Endothelial cell of hepatic sinusoid (primary cell): ENCODE measurements around the gene COTL1.

Experiments
- in situ Hi-C: cut with HindIII; loops from 2 replicates; pipeline ENCODE4 v1.10.0; 2017; ENCODE audit warnings: low sequenced_read_pairs

Gene COTL1, protein sequence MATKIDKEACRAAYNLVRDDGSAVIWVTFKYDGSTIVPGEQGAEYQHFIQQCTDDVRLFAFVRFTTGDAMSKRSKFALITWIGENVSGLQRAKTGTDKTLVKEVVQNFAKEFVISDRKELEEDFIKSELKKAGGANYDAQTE

DNA sequence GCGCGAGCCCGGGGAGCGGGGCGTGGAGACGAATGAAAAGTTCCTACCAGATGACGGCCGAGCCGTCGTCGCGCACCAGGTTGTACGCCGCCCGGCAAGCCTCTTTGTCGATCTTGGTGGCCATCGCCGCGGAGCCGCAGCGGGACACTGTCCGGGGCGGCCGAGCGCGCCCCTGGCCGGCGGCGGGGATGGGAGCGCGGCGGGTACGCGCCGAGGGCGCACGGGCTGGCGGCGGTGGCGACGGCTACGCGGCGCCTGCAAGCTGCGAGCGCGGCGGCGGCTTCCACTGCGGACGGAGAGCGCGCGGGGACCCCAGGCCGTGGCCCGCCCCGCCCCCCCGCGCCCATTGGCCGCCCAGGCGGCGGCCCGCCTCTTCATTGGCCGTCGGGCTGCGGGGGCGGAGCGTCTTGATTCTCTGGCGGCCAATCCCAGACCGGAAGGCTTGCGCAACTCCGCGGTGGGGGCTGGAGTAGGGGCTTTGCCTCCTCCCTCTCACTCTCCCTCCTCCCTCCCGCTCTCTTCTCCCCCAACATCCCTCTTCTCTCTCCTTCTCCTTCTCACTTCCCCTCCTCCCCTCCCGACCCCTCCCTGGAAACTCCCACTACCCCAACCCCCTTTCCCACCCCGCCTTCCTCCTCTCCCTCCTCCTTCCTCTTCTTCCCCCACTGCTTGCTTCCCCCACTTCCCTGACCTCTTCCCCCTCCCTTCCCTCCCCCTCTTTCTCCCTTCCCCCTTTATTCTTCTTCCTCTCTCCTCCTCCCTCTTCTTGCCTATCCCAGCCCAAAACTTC lies at the start of gene COTL1:
COTL1 (minus strand) TSS at position 288 of the 790 bp plus-strand sequence; CDS start at position 124, 164 bp downstream.
- in situ Hi-C loops, result loop anchor here (5.0 kb wide), 1 partner anchor 81 kb away; no protein-coding TSS in a partner anchor

DNA sequence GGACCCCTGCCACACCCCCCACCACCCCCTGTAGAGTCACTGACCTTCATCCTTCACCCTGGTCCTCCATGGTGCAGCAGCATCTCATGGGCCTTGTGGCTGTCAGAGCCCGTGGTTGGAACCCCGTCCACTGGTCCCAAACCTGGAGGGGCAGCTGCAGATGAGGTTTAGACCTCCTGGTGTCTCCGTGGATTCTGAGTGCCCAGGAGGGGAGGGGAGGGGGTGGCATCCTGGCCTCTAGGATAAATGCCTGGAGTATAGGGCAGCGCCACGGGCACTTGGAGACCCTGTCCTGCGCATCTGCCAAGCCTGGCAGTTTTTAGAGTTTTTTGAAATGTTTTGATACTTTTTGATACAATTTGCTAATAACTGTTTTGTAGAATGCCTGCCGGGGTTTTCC lies 48.0 kb upstream of the COTL1 start:
- in situ Hi-C loops, result no loop called here

DNA sequence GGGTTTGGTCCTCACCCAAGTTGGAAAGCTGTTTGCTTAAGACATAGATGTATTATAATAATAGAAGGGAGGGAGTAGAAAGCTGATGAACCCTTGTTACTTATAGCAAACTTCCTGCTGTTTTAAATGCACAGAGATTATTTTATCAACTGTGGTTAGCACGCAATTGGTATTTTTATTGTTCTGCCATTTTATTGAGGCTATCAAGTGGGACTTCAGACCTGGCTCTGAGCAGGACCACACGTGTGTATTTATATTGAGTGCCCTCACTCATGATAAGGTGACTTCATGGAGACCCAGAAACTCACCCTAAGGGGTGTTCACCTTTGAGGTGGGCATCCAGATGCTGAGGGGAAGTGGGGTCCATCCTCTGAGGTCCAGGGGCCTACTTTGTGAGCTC lies 47.5 kb upstream of the COTL1 start:
- in situ Hi-C loops, result no loop called here

DNA sequence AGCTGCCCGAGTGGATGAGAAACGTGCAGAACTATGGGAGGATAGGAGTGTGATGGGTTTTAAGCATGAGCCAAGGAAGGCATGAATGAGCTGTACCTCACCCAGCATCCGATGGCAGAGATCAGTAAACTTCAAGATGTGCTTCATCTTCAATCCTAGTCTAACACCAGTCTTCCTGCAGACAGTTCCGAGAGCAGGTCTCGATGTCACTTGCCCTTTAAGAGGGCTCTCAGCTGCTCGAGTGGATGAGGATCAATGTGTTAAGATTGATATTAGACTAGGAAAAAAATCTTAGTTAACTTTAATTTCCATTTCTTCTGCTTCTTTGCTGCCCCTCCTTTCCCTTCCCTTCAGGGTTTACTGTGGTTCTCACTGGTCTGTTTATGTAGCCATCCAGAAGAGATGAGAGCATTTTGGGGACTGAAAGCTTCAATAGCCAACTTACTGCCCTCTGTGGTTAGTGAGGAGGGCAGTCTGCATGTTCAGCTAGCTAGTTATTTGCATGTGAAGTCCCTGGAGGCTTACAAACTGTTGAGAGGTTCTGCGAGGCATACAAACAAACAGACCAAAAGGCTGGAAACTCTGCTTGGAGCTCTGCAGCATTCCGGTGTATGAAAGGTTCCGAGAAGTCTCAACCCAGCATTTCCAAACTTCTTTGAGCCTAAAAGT lies 45.7 kb upstream of the COTL1 start:
- in situ Hi-C loops, result loop anchor here (5.0 kb wide), 1 partner anchor 39 kb away; no protein-coding TSS in a partner anchor

DNA sequence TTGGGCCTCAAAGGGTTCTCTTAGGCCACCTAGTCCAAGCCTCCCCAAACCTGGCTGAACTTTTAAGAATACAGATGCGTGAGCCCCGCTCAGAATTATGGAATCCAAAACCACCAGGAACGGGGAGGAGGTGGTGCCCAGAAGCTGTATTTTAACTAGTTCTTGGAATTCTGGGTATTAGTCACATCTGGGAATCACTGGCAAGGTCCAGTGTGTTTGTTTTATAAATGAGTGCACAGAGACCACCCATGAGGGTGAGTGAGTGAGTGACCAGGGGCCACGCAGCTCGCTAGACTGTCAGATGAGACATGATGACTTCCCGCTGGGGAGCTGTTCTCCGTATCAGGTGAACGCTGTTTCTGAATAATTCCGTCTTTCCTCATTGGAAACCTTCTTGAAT lies 44.6 kb upstream of the COTL1 start:
- in situ Hi-C loops, result loop anchor here (5.0 kb wide), 1 partner anchor 40 kb away; no protein-coding TSS in a partner anchor

DNA sequence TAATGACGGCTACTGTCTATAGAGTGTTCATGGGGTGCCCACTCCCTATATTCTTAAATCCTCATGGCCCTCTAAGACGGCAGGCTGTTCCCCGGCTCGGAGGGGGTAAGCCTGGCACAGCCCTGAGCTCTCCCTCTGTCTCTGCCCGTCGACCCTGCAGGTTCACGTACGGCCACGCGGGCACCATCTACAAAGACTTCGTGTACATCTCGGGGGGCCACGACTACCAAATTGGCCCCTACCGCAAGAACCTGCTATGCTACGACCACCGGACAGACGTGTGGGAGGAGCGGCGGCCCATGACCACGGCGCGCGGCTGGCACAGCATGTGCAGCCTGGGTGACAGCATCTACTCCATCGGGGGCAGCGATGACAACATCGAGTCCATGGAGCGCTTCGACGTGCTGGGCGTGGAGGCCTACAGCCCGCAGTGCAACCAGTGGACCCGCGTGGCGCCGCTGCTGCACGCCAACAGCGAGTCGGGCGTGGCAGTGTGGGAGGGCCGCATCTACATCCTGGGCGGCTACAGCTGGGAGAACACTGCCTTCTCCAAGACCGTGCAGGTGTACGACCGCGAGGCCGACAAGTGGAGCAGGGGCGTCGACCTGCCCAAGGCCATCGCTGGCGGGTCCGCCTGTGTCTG lies 43.7 kb upstream of the COTL1 start:
- in situ Hi-C loops, result loop anchor here (5.0 kb wide), 1 partner anchor 41 kb away; no protein-coding TSS in a partner anchor

DNA sequence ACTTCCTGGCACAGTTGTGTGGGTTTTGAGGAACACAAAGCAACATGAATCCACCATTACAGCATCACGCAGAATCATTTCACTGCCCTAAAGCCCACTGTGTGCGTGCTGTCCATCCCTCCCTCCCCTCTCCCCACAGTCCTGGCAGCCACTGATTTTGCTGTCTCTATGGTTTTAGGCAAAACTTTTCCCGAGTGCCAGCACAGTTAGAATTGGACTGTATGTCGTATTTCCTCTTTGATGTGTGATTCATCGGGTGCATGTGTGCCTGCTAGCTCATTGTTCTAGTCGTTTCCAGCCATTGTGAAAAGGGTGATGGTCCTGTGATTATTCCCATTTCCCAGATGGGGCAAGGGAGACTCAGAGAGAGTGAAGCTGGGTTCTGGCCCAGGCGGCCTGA lies 43.1 kb upstream of the COTL1 start:
- in situ Hi-C loops, result loop anchor here (5.0 kb wide), 1 partner anchor 41 kb away; no protein-coding TSS in a partner anchor

DNA sequence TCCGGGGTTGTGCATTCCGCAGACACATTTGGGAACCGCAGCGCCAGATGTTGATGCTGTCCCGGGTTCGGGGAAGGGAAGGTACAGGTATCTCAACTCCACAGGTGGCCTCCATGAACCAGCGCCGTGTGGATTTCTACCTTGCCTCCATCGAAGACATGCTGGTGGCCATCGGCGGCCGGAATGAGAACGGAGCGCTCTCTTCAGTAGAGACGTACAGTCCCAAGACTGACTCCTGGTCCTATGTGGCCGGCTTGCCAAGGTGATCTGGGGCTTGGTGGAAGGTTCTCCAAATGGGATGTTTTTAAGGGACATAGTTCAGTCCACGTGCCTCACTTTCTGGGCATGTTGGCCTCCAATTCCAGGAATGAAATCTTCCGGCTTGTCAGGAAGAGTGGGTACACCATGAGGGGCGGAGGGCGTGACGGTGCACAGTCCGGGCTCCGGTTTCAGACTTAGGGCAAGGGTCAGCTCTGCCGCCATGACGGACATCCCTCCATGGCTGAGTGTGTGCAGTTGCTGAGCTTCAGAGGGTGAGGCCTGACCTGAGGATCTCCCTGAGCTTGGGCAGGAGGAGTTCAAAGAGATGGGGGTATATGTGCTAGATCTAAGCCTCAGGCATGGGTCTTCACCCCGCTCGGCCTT lies 41.9 kb upstream of the COTL1 start:
- in situ Hi-C loops, result loop anchor here (5.0 kb wide), 1 partner anchor 43 kb away; no protein-coding TSS in a partner anchor

DNA sequence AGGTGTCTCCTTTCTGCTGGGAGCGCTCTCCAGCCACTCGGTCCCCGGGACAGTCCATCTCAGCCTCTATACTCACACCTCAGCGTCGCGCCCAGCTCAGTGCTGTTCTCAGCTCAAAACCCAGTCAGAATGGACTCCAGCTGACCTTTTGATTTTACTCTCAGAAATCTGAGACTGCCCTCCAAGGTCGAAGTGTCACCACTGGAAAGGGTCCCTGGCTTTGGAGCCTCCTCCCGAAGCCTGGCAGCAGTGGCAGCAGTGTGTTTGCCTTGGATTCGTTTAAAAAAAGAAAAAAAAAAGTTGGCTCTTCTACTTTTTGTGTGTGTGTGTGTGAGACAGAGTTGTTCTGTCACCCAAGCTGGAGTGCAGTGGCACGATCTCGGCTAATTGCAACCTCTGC lies 40.8 kb upstream of the COTL1 start:
- in situ Hi-C loops, result no loop called here

DNA sequence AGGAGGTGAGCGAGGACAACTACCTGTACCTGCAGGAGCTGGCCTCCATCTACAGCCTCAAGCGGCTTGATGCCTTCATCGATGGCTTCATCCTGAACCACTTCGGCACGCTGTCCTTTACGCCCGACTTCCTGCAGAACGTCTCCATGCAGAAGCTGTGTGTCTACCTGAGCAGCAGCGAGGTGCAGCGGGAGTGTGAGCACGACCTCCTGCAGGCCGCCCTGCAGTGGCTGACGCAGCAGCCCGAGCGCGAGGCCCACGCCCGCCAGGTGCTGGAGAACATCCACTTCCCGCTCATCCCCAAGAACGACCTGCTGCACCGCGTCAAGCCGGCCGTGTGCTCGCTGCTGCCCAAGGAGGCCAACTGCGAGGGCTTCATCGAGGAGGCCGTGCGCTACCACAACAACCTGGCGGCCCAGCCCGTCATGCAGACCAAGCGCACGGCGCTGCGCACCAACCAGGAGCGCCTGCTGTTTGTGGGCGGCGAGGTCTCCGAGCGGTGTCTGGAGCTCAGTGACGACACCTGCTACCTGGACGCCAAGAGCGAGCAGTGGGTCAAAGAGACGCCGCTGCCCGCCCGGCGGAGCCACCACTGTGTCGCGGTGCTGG lies 39.5 kb upstream of the COTL1 start:
- in situ Hi-C loops, result no loop called here

DNA sequence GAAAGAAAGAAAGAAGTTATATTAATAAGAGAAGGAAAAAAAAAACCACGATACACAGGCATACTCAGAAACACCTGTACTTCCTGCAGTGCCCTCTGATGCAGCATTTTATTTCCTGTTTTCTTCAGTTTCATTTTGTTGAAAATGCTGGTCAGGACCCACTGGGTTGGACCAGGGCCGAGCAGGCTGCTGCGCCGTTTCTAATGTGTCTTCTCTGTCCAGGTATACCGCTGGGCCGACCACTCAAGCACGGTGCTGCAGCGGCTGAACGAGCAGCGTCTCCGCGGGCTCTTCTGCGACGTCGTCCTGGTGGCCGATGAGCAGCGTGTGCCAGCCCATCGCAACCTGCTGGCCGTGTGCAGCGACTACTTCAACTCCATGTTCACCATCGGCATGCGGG lies 38.8 kb upstream of the COTL1 start:
- in situ Hi-C loops, result no loop called here

DNA sequence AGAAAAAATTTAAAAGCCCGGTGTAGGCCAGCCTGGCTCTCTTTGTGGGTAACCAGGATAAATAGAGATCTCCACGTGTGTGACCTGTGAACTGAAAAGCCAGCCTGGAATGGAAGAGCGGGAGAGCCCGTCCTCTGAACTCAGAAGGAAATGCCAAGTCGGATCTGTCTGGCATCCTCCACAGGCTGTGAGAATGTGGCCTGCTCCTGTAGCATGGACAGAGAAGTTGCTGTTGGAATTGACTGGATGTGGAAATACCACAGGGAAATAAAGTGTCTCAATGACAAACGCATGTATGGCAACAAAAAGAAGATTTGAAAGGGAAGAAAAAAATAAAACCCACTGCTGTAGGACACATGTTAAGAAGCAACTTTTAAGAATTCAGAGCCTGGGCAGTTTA lies 37.1 kb upstream of the COTL1 start:
- in situ Hi-C loops, result no loop called here

DNA sequence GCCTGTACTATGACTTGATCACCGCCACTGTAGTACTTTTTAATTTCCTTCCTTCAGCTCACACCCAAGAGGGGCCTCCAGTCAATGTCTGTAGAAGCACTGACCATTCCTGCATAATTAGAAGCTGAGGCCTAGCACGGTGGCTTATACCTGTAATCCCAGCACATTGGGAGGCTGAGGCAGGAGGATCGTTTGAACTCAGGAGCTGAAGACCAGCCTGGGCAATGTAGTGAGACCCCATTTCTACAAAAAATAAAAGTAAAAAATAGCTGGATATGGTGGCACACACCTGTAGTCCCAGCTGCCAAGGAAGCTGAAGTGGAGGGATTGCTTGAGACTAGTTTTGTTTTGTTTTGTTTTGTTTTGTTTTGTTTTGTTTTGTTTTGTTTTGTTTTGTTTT lies 36.4 kb upstream of the COTL1 start:
- in situ Hi-C loops, result no loop called here

DNA sequence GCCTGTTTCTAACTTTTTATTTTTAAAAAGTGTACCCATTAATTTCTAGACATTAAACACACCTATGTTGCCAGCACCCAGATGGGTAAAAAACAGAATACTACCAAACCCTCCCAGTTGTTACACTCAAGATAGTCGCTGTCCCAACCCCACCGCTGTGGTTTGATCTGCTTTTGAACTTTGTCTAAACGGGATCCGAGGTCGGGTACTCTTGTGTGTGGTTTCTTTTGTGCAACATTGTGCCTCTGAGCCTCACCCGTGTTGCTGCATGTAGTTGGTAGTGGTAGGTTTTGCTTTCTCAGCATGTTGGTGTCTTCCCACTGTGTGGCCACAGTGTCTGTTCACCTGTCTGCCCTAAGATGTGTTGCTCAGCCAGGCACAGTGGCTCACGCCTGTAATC lies 34.7 kb upstream of the COTL1 start:
- in situ Hi-C loops, result no loop called here

DNA sequence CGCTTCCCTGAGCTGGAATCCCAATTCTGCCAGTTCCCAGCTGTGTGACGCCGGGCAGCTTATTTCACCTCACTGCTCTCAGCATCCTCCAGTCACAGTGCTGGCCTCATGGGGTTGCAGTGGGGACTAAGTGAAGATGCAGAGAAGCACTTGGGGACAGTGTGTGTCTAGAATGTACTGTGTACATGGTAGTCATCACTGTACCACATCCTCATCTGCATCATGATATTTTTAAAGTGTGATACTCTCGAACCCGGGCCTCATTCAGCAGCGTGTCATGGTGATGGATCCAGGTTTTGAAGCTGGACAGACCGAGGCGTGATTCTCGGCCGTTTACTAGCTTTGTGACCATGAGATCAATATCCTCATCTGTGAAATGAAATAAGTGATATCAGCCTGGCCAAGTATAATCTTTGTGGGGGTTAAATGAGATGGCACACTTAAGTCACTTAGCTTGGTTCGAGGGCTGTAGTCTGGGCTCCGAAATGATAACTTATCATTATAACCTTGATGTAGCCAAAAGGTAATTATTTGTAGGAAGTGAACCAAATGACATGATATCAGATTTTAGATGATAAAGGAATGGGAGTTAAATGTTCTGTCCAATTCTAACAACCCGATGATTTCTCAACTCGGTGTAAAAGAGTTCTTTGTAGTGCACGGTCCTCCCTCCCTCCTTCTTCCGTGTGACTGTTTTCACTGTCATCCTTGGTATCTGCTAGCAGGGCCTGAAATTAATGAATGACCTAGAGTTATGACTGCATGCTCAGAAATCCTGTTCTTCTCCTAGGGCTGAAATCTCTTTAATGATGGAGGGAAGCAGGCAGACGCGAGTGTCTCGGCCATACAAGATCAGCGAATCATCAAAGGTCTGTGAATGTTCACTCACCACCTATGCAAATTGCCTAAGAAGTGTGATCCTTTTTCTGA lies 32.4 kb upstream of the COTL1 start:
- in situ Hi-C loops, result no loop called here

DNA sequence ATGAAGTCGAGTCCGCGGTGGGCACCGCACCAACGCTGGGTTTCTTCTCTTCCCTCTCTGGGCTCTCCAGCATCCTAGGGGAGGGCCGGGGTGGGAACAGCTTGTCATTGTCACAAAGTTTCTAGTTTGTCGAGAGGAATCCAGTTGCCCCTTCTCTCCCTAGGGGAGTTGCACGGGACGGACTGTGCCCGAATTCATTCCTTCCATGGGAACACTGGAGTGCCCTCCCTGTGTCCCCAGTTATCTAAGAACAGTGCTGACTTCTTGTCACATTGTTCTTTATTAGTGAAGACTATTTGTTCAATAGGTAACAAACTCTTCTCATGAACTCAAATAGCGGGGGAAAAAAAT lies 31.6 kb upstream of the COTL1 start:
- in situ Hi-C loops, result no loop called here

DNA sequence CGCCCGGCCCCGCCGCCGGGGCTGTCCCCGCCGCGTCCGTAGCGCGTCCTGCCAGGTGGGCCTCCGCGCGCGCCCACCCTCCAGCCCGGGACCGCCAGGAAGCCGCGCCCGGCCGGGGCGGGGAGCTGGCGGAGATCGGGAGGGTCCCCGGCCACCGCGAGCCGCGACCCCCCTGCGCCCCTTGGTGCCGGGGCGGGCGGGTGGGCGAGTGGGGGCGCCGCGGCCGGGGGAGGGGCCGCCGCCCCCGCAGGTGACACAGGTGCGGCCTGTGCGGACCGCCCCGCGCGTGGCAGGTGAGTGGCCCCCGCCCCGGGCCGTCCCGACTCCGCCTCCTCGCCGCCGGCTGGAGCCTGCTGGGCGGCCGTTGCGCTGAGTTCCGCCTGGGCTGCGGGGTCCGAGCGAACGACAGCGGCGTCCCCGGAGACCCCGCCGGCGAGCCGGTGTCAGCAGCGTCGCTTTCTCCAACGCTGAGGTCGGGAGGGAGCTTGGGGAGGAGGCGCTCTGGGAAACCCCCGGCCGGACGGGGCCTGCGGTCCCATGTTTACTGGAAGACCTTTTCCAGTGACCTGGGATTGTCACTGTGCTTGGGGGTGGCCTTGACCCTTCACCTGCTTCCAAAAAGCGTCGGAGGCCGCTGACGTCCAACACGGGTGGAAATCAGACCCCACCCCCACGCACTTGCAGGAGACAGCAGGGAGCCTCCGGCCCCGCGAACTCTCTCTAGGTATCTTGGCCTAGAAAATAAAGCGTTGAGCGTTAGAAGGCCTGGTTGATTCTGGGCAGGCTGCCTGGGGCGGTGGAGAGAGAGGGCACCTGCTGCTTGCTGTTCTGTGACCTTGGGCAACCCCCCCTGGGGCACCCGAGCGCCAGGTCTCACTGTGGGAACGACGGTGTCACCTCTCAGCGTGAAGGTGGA lies 31.0 kb upstream of the COTL1 start:
- in situ Hi-C loops, result no loop called here

DNA sequence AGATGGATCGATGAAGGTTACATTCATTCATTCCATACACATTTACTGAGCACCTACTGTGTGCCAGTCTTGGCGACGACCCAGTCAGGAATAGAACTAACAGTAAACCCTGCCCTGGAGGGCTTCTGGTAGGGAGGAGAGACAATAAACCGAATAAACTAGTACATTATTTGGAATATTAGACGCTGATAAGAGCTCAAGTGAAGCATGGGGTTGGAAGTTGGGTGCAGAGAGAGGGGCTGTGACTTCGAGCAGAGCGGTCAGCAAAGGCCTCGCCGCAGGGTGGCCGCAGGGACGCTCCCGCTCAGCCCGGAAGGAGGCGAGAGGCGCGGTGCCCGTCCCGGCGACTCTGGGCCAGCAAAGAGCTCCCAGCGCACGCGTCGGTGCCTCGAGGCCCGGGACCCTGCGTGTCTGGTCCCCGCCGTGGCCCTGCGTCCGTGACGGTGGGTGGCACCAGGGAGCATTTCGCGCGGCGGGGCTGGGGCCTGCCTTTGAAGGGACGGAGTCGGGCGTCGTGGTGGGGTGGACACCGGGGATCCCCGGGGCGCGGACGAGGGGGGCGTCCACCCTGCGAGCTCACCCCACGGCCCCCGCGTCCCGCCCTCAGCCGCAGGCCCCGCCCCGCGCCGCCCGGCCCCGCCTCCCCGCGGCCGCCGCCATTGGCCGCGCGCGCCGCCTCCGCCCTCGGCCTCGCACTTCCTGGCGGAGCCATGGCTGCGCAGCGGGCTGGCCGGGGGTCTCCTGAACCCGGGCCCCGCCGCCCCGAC lies 30.1 kb upstream of the COTL1 start, which contains the start of gene KLHL36:
KLHL36 (plus strand) TSS at position 684 of the 767 bp plus-strand sequence. CDS start 2,357 bp downstream, outside the sequence.
- in situ Hi-C loops, result no loop called here
